DLD1 (cell line): ENCODE results near the gene GPRIN1.

ENCODE experiments used
- in situ Hi-C: cut with HindIII; loops from 2 replicates; pipeline ENCODE4 v1.10.0; 2017; ENCODE audit warnings: low sequenced_read_pairs

Gene GPRIN1

GRCh38 chr5:176643491-176644219, 33.7 kb upstream of the GPRIN1 start:
- in situ Hi-C loops = no loop called here

GRCh38 chr5:176642675-176643490, 32.9 kb upstream of the GPRIN1 start:
- in situ Hi-C loops = no loop called here

GRCh38 chr5:176640616-176641015, 30.7 kb upstream of the GPRIN1 start:
- in situ Hi-C loops = no loop called here

- in situ Hi-C loops = no loop called here
Observed at GRCh38 chr5:176639981-176640380, 30.0 kb upstream of the GPRIN1 start.

- in situ Hi-C loops = no loop called here
Observed at GRCh38 chr5:176639208-176639607, 29.3 kb upstream of the GPRIN1 start.

- in situ Hi-C loops = no loop called here
Observed at GRCh38 chr5:176638437-176638836, 28.5 kb upstream of the GPRIN1 start.

GRCh38 chr5:176637556-176637955, 27.6 kb upstream of the GPRIN1 start:
- in situ Hi-C loops = no loop called here

GRCh38 chr5:176636426-176636825, 26.5 kb upstream of the GPRIN1 start:
- in situ Hi-C loops = no loop called here

GRCh38 chr5:176633598-176633997, 23.6 kb upstream of the GPRIN1 start:
- in situ Hi-C loops = no loop called here

- in situ Hi-C loops = no loop called here
Observed at GRCh38 chr5:176632745-176633144, 22.8 kb upstream of the GPRIN1 start.

GRCh38 chr5:176631383-176632200, 21.6 kb upstream of the GPRIN1 start:
- in situ Hi-C loops = no loop called here

GRCh38 chr5:176630681-176631222, 20.8 kb upstream of the GPRIN1 start:
- in situ Hi-C loops = no loop called here

- in situ Hi-C loops = no loop called here
Observed at GRCh38 chr5:176629853-176630680, 20.1 kb upstream of the GPRIN1 start, which contains the start of the genes EIF4E1B and SNCB. Gene EIF4E1B, plus strand, starts transcription at chr5:176630675. Its CDS starts 12,113 bp downstream, at chr5:176642788. Gene SNCB, minus strand, starts transcription at chr5:176630534. Its CDS starts 880 bp downstream, at chr5:176629654.

- in situ Hi-C loops = no loop called here
Observed at GRCh38 chr5:176629317-176629852, 19.4 kb upstream of the GPRIN1 start.

GRCh38 chr5:176628406-176629228, 18.7 kb upstream of the GPRIN1 start:
- in situ Hi-C loops = no loop called here

GRCh38 chr5:176627582-176627981, 17.6 kb upstream of the GPRIN1 start:
- in situ Hi-C loops = no loop called here

- in situ Hi-C loops = no loop called here
Observed at GRCh38 chr5:176626876-176627236, 16.9 kb upstream of the GPRIN1 start.

- in situ Hi-C loops = no loop called here
Observed at GRCh38 chr5:176625966-176626875, 16.3 kb upstream of the GPRIN1 start.
